AG04450 (cell line): Measurements from ENCODE around the gene ACTR3C. TPM values are rescaled to one million over a fixed set of nuclear protein-coding genes. Genes with fewer than 3 reads are reported as not detected.

Experiments used
- CTCF ChIA-PET: fragments of 300-600, 350-600 bp; formaldehyde crosslinking; extraction: SDS; loops from one replicate; lab custom pipeline; 2022; ENCODE audit warnings: antibody characterized with exemption, inconsistent platforms; lab: Charles Lee
- POLR2A ChIA-PET: fragments of 350-600 bp; formaldehyde crosslinking; extraction: SDS; loops from one replicate; lab custom pipeline; 2021; ENCODE audit warnings: antibody characterized with exemption, inconsistent platforms; lab: Yijun Ruan, JAX
- DNase-seq: peaks from one replicate; pipeline ENCODE4 v3.0.0-alpha.2; 2011; ENCODE audit warnings: low read depth, low spot score
- H3K27ac ChIP-seq: one replicate; pipeline ENCODE4 v1.5.1; 2012; ENCODE audit warnings: low read depth, low read length, control low read depth
- H3K27me3 ChIP-seq: one replicate; pipeline ENCODE4 v1.6.0; 2012; ENCODE audit warnings: low read length; ENCODE audit not compliant: control insufficient read depth, insufficient read depth
- H3K4me3 ChIP-seq: 2 replicates; pipeline ENCODE4 v1.5.1; 2011; ENCODE audit warnings: mild to moderate bottlenecking, low read depth, low read length, control low read depth
- H3K9me3 ChIP-seq: 2 replicates; pipeline ENCODE4 v1.5.1; 2012; ENCODE audit warnings: low read length; ENCODE audit not compliant: control insufficient read depth, insufficient read depth
- CTCF ChIP-seq: IDR thresholded peaks from 2 replicates; pipeline ENCODE4 v1.5.1; 2011; ENCODE audit warnings: low read depth, low read length, control low read depth, inconsistent platforms
- polyA plus RNA-seq: library from polyadenylated mRNA; depleted of rRNA; stranded (reverse); fragments of >200 nt; gene quantifications from 2 replicates; pipeline ENCODE4 v1.2.3, GENCODE V29; 2011

The ACTR3C gene
- polyA plus RNA-seq, 1 experiment: 0.31 TPM

- no peaks in the 10 kb centered on the region for H3K27me3 ChIP-seq
- TF ChIP-seq CTCF: no peak
- ChIA-PET CTCF (interaction anchor here (1.2 kb wide), 1 partner anchor 26 kb away, joined by 3 read pairs; no protein-coding TSS in a partner anchor), POLR2A (no interaction called here)
- no peak overlapping the region for H3K4me3 ChIP-seq
- H3K9me3 ChIP-seq: no peaks in the 10 kb centered on the region; the same call in 1 of the 2 replicates
- no peak for DNase-seq
- H3K27ac ChIP-seq: no peak overlapping the region
Observed at GRCh38 chr7:150361807-150362621, 38.7 kb upstream of the ACTR3C start.

GRCh38 chr7:150361402-150361801, 38.1 kb upstream of the ACTR3C start:
- H3K27me3 ChIP-seq: no peaks in the 10 kb centered on the region
- no peak overlapping the region for H3K27ac ChIP-seq
- H3K9me3 ChIP-seq: no peaks in the 10 kb centered on the region; the same call in 1 of the 2 replicates
- H3K4me3 ChIP-seq: no peak overlapping the region
- POLR2A ChIA-PET: no interaction called here
- DNase-seq: no peak
- CTCF ChIA-PET: interaction anchor here (1.2 kb wide), 1 partner anchor 27 kb away, joined by 3 read pairs; no protein-coding TSS in a partner anchor
- no peak for TF ChIP-seq CTCF

- POLR2A ChIA-PET: no interaction called here
- no peak for TF ChIP-seq CTCF
- Histone ChIP-seq H3K9me3 (no peaks in the 10 kb centered on the region; the same call in 1 of the 2 replicates), H3K4me3 (no peak overlapping the region), H3K27me3 (no peaks in the 10 kb centered on the region), H3K27ac (no peak overlapping the region)
- CTCF ChIA-PET: interaction anchor here (1.2 kb wide), 1 partner anchor 27 kb away, joined by 3 read pairs; no protein-coding TSS in a partner anchor
- DNase-seq: no peak
Observed at GRCh38 chr7:150360363-150361058, 37.2 kb upstream of the ACTR3C start.

- ChIA-PET CTCF (no interaction called here), POLR2A (no interaction called here)
- no peak for TF ChIP-seq CTCF
- Histone ChIP-seq H3K4me3 (no peak overlapping the region), H3K9me3 (no peaks in the 10 kb centered on the region; the same call in 1 of the 2 replicates), H3K27me3 (no peaks in the 10 kb centered on the region), H3K27ac (no peak overlapping the region)
- no peak for DNase-seq
Observed at GRCh38 chr7:150359622-150360362, 36.4 kb upstream of the ACTR3C start.
